Stimulated activated CD4-positive, alpha-beta T cell treated with anti-CD3 and anti-CD28 coated beads, Interleukin-12 subunit alpha, Interleukin-12 subunit beta, amount 100 ng/mL, for 24 hours (primary cell): Measurements from ENCODE around the gene CRTC1.

Source experiments
- DNase-seq, 2 experiments: peaks; one replicate each; pipeline ENCODE4 v3.0.0-alpha.2; 2020; ENCODE audit warnings: low read depth in 2 of 2

CRTC1 gene

DNA sequence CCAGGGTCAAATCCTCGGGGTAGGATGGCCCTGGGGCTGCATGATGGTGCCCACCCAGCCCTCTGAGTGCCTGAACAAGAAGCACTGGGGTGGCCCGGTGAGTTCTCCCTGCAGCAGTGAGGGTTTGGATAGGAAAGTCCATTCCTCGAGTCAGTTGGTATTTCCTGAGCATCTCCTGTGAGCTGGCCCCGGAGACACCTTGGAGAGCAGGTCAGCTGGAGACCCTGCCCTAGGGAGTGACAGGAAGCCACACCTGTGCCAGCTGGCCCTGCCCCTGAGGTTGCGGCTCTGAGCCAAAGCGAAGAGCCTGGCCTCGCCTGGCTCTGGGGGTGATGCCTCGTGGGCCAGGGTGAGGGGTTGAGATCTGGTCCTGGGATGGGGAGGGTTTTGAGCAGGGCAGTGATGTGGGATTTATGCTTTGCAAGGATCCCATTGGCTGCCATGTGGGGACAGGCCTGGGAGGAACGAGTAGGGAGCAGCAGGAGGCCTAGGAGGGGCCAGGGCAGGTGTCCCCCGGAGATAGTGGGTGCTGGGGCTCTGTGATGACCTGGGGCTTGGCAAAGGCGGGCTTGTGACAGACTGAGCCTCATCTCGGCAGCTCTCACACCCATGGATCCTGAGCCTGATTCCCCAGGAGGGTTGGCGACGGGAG lies 16.0 kb downstream of the CRTC1 start:
- DNase-seq: no peak

DNA sequence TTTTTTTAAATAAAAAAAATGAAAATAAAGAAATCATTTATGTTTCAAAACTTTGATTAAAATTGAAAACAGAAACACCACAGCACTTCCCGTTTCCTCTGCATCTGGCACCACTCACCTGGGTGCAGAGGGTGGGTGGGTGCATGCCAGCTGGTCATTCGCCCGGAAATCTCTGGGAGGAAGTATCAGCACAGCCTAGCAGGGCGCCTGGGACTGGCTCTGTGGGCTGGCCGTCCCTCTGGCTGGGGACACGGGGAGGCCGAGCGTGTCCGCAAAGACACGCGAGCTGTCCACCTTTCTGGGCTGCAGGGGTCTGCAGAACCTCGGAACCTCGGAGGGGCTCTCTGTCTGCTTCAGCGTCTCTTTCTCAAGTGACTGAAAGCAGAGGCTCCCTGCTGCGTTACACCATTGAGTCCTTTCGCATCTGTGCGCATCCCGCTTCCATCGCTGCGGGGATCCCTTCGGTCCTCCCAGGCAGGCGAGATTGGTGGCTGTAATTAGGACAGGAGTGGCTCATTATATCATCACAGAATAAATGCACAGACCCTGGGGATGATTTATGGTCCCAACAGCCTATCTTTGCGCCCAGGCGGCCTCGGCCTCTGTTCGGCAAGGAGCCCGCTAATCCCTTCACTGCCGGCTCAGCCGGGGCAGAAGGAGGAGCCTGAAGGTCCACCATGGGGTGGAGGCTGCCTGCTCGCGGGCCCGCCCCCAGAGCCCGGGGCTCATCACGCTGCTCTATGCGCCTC lies 17.2 kb downstream of the CRTC1 start:
- peak; percentile 32 to 48 for DNase-seq

DNA sequence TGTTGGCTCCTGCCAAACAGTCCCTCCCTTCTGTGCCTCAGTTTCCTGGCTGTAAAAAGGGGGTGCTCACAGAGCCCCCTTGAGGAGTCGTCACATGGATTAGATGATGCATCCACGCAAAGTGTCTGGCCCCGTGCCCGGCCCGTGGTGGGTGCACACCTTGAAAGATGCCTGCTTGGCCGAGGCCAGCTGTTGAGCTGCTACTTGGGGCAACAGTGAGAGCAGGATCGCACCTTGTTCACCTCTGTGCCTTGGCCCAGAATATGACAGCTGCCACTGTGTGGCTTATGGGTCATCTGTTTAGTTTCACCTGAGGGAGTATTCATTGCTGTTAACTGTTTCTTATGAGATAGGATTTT lies 17.7 kb downstream of the CRTC1 start:
- DNase-seq: no peak

DNA sequence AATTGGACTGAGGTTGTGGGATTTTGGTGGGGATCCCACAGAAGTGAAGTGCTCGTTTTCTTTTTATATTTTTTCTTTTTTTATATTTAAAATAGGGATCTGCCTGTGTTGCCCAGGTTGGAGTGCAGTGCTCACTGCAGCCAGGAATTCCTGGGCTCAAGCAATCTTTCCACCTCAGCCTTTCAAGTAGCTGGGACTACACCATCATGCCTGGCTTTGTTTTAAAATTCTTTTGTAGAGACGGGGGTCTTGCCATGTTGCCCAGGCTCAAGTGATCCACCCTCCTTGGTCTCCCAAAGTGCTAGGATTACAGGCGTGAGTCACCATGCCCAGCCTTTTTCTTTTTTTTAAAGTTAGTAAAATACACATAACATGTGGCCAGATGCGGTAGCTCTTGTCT lies 20.6 kb downstream of the CRTC1 start:
- no peak for DNase-seq

DNA sequence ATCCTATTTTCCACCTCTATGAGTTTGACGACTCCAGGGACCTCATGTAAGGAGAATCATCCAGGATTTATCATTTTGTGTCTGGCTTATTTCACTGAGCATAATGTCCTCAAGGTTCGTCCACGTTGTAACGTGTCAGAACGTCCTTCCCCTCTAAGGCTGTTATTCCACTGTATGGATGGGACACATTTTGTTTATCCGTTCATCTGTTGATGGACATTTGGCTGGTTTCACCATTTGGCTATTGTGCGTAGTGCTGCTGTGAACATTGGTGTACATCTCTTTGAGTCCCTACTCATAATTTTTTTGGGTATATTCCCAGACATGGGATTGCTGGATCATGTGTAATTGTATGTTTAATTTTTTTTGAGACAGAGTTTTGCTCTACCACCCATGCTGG lies 21.5 kb downstream of the CRTC1 start:
- DNase-seq: no peak

DNA sequence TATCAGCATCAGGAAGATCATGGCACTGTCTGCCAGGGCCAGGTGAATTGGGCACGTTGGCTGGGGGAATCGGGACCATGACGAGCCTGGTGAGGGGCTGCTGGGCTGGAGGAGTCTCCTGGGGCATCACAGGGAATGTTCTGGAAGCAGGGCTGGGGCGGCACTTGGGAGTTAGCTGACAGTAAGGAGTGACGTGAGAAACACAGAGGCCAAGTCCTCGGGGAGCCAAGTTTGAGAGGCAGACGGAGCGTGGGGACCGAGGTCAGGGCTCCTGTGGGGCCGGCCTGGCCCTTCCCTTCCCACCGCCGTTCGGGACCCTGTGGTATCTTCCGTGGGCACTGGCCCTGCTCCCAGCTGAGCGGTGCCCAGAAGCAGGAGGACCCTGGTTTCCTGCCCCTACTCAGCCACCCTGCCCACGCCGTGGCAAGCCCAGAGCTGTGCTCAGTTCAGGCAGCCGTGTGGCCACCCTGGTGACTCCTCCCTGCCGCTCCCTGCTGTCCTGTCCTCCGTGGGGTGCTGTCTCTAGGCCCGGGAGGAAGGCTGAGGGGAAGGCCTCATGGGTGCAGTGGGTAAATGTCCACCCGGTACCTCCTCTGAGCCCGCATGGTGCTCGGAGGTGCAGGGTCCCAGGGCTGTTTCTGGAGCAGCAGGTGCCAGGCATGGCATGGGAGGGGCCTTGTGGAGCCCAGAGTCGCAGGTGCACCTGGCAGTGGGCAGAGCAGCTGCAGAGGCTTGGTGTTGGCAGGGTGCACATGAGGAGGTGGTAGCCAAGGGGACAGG lies 25.2 kb downstream of the CRTC1 start:
- DNase-seq: no peak

DNA sequence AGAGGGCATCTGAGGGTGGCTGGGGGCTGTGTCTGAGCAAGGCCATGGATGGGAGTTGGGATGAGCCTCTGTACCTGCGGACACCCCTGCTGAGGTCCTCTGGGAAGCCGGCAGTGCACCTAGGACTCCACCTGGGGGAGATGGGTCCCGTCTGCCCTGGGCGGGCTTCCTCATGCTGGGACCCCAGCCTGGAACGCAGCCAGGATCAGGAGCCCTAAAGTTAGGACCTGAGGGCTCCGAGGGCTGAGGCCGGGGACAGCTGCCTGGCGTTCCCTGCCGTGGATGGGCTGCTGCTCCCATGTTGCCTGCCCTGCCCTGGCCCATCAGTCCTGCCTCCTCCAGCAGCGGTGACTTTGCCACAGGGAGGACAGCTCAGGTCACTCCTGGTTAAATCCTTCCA lies 26.1 kb downstream of the CRTC1 start:
- DNase-seq: no peak

DNA sequence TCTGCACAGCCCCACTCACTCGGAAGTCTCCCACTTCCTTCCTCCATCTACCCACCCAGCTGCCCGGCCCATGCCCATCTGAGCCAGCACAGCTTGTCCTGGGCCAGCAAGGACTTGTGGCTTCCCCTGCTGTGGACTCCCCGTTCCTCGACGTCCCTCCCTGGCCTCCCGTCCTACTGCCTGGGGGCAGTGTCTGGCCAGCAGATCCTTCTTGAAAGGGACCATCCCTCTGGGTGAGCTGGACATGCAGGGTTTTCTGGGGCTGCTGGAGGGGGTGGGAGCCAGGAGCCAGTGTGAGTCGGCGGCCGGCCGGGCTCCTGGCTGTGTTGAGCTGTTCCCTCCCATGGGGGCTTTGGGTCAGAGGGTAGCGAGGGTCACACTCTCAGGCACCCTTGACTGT lies 26.7 kb downstream of the CRTC1 start:
- DNase-seq: no peak

DNA sequence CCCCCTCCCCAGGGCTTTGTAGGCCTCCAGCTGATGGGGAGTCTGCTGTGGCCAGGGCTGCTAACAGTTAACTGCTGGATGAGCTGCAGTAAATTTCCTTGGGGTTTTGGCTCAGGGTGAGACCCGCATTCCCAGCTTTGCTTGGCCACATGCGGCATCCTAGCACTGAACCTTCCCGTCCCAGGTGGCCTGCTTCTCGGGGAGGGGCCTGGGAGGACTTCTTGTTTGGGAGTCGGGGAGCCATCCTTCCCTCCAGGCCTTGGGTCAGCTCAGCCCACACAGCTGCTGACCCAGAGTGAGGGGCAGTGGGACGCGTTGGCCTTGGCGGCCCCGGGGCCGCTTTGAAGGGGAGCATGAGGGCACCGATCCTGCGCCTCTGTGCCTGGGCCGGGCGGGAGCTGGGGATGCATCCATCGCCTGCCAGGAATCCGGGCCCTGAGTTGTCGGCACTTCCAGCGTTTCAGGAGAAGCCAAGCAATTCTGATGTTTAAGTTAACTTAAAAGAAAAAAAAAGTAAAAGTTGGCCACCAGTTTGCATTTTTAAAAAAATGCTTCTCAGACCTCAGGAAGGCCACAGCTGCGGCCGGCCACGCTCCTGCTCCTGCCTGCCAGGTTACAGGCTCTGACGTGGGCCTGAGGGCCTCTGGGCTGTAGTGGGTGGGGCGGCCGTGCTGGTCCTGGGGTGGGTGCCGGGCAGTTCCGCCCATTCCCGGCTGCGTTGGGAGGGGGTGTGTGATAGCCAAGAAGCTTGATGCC lies 27.7 kb downstream of the CRTC1 start:
- DNase-seq: no peak

DNA sequence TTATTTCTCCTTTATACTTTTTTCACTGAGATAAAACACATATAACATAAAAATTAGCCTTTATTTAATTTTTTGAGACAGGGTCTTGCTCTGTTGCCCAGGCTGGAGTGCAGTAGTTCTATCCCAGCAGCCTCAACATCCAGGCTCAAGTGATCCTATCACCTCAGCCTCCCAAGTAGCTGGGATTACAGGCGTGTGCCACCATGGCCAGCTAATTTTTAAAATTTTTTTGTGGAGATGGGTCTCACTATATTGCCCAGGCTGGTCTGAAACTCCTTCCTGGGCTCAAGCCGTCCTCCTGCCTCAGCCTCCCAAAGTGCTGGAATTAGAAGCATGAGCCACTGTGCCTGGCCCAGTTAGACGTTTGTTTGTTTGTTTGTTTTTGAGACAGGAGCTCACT lies 28.4 kb downstream of the CRTC1 start:
- DNase-seq: no peak

DNA sequence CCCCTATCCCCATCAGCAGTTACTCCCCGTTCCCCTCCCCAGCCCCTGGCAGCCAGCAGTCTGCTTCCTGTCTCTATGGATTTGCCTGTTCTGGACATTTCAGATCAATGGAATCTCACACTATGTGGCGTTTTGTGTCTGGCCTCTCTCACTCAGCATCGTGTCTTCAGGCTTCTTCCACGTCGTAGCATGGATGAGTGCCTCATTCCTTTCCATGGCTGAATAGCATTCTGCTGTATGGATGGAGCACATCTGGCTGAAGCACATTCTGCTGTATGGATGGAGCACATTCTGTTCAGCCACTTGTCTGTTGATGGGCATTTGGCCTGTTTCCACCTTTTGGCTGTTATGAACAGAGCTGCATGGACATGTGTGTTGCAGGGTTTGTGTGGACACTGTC lies 29.5 kb downstream of the CRTC1 start:
- no peak for DNase-seq

DNA sequence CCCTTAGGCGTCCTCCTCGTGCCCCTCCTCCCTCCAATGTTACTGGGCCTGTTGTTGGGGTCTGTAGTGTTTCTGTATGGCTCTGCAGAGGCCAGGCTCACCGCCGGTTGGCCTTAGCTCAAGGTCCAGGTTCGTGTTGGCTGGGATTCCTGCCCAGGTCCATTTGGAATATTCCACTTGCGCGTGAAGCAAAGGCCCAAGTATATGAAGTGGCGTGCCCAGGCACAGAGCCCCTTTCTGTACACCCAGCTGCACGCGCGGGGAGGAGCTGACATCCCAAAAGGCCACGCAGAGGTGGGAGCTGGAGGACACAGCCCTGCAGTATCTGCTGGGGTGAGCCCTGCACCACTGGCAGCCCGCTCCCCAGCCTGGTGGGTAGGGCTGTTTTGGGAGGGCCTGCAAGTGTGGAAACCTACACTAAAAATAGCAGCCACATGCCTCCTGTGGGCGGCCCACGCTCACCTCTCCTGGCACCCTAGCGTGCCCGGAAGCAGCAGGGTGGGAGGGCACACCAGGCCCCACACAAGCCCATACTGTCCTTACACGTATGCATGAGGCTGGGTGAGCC lies 30.2 kb downstream of the CRTC1 start:
- DNase-seq: no peak

DNA sequence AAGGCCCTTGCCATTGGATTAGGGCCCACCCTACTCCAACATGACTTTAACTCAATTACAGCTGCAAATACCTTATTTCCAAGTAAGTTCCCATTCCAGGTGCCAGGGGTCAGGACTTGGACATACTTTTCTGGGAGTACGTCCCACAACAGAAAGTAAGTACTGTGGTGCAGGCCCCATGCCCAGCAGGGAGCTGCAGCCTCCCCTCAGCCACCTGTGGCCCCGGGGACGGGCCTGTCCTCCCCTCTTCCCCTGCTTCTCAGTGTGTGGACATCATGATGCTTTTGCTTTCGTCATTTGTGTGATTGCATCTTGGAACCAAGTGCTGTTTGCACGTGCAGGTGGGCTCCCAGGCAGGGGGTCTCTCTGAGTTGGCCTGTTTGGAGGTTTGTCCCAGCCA lies 31.9 kb downstream of the CRTC1 start:
- DNase-seq: no peak

DNA sequence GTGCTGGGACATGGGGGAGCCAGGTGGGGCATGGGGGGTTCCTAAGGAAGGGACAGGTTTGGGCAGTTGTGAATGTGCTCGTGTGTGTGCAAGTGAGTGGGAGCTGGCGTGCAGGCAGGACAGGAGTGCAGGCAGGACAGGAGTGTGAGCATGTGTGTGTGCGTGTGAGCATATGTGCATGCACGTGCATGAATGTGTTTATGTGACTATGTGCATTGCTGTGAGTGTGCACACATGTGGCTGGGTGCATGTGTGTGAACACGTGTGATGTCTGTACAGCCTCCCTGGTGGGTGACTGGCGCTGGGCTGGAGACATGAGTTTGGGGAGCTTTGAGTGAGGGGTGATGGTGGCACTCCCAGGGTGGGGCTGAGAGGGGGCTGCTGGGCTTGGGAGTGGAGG lies 33.4 kb downstream of the CRTC1 start:
- no peak for DNase-seq

DNA sequence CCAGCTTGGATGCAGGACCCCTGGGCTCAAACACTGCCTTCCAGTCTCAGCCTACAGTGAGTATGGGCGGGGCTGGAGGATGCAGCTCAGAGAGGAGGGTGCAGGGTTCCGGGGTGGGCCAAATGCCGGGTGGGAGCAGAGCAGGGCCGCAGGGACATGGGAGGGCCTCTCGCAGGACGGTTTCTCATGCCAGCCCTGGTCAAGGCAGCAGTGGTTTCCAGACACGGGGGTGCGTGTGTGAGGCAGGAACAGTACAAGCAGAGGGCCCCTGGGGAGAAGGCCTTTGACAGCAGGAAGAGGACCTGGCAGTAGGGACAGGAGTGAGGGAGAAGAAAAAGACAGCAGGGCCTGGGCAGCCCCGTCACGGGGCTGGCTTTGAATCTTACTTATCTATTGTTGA lies 34.1 kb downstream of the CRTC1 start:
- no peak for DNase-seq

DNA sequence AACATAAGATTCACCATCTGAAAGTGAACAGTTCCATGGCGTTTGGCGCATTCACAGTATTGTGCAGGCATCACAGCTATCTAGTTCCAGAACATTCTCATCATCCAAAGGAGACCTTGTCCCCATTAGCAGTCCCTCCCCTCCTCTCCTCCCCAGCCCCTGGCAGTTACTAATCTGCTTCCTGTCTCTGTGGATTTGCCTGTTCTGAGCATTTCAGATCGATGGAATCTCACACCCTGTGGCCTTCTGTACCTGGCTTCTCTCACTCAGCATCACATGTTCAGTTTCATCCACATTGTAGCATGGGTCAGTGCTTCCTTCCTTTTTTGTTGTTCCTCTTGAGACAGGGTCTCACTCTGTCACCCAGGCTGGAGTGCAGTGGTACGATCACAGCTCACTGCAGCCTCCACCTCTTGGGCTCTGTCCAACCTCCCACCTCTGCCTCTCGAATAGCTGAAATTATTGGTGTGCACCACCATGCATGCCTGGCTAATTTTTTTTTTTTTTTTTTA lies 34.6 kb downstream of the CRTC1 start:
- DNase-seq: no peak

DNA sequence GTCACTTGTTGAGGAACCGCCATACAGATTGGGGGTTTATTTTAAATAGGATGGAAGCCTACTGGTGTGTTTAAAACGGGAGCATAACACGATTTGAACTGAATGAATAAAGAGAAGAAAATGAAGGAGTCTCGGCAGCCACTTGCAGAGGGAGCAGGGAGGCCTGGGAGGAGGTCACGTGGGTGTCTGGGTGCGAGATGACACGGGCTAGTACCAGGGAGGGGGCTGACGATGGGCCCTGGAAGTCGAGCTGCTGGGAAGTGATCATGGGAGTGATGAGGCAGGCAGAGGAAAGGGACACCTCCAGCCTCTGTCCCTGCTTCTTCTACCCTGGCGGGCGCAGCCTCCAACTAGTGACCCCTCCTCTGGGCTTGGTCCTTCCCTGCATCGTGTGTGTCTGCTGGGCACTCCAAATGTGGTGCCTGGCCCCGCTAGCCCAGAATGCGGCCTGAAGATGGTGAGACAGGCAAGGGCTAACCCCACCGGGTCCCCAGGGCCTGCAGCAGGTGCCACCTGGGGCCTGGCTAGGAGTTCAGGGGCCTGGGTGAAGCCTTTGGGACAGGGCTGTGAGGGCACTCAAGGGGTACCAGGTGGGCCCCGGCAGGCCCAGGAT lies 35.5 kb downstream of the CRTC1 start:
- no peak for DNase-seq

DNA sequence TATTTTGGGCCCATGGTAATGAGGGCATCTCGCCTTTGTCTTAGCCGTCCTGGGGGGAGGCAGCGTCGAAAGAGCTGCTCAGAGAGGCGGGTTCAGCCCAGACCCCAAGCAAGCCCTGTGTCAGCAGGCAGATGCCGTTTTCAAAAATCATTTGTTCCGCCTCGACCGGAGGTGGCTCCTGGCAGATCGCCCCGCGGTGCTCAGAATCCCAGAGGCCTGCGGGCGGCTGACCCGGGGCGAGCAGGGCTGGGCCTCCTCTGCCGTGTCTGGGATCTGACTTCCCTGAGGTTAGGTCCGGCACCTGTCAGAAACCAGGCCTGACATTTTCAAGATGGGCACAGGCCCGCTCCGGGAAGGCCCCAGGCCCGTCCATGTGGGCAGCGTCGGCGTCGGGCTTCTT lies 36.1 kb downstream of the CRTC1 start:
- no peak for DNase-seq

DNA sequence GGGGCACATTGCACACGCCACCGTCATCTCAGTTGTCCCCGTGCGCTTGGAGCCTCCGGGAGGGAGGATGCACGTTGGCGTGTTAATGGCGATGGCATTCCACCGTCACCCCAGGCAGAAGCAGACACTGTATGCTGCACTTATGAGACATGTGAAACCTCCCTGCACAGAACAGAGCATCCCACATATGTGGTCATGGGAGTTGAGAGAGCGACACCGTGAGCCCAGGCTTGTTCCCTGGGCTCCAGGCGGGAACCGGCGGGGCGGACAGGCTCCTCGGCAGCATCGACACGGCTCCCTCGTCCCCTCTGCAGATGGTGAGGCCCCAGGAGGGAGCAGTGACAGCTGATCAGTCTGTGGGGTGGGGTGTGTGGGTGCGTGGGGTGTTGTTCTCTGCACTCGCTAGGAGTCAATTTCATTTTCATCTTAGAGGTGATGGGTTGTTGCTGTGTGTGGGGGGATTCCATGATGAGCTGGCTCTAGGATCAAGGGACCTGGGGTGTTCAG lies 40.4 kb downstream of the CRTC1 start:
- DNase-seq: no peak

DNA sequence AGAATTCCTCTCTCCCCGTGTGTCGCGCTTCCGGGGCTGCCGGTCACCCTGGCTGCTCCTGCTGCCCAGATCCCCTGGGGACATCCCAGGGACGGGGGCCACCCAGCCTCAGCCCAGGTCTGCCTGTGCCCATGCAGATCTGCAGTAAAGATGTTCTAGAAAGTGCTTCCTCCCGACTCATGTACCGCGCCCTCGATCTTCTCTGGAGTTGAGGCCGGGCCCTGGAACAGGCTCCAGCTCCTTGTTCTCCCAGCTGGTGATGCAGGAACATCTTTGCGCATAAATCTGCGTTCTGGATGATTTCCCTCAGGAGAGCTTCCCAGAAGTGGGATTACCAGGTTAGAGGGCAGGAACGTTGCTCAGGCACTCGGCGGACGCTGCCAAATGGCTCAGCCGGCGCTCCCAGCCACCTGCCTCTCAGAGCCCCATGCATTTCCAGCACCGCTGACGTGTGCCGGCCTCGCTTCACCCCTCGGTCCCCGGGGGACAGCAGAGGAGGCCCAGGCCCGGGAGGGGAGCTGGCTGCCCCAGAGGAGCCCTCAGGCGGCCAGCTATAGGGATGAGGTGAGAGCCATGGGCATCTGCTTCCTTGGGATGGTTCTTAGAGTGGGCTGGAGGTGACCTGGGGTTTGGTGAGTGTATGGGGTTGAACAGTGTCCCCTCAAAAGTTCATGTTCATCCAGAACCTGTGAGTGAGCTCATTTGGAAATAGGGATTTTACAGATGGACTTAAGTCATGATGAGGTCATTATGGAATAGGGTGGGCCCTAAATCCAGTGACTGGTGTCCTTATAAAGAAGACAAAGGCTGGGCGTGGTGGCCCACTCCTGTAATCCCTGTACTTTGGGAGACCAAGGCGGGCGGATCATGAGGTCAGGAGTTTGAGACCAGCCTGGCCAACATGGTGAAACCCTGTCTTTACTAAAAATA lies 42.6 kb downstream of the CRTC1 start:
- no peak for DNase-seq
